ENCODE data around the gene KCNQ5.

Gene KCNQ5

DNA sequence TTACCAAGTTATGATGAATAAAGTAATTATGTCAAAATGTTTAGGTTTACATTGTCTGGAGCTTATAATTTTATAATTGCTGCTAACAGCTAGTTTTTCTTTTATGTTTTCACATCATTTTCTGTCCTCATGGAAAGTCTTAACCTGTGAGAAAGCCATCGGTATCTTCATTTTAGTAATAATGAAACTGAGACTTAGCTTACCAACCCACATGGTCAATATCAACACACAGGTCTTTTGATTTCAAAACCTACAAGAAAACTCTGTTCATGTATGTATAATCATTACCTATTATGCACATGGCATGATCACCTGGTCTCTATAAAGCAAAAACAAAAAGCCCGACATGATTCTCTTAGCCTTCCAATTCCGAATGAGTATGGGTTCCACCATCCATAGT lies 61.9 kb downstream of the KCNQ5 start:
- no peak for DNase-seq

DNA sequence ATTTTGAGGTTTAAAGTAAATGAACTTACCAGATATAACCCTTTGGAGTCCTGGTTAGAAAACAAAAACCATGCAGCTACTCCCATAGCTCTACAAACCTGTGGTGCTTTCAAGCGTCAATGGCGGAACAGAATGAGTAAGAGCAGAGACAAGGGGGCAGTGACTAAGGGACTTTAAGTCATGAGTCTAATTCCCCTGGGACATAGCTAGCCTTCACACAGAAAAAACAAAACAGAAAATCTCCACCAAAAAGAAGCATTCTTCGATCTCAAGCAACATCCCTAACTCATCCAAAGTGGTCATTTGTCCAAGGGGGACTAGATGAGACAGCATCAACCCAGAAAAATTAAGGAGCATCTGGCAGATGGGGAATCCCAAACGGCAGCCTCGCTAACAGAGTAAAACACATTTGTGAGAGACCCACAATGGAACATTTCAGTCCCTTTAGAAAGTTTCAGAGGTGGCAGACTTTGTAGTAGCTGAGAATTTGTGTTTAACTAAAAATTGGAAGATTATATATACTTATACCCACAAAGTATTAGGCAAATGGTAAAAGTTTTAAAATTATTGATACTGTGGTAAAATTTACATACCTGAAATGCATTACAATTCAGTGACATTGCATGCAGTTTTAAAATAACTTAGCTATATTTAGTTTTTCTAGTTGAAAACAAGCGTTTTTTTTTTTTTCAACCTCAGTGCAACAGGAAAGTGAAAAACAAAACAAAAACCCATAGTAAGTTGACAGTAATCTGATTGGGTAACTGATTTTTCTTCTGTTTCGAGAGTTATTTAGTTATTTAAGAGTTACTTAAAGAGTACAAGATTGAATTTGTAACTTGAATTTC lies 67.5 kb downstream of the KCNQ5 start:
- no peak for DNase-seq

DNA sequence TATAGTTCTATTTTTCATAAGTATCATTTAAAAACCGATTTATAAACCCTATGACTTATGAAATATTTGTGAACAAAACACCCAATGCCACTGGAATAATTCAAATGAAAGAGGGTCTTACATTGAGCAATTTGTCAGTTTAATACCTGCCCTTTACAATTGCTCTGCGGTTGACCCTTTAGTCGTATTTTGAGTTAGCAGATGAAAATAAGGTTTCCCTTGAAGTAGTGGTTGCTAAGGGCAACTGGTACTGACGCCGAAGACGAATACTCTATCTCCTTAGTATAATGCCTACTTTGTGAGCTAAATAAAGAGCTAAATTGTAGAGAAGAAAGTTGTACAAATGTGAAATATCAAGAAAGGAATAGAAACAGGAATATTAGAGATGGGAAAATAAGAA lies 69.4 kb downstream of the KCNQ5 start:
- DNase-seq = no peak

DNA sequence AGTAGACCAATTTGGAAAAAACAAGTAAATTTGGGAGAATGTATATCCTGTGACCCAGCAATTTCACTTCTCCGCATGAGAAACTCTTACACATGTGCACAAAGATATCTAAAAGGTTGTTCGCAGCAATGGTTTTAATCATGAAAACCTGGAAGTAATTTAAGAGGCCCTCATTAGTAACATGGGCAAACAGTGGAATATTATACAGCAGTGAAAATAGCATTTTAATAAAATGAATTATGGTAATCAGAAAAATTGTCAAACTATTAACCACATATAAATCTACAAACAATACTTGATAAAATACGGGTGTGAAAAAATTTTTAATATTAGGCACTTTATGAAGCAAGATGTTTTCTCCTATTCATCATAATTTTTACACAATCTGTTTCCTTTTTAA lies 74.2 kb downstream of the KCNQ5 start:
- no peak for DNase-seq

DNA sequence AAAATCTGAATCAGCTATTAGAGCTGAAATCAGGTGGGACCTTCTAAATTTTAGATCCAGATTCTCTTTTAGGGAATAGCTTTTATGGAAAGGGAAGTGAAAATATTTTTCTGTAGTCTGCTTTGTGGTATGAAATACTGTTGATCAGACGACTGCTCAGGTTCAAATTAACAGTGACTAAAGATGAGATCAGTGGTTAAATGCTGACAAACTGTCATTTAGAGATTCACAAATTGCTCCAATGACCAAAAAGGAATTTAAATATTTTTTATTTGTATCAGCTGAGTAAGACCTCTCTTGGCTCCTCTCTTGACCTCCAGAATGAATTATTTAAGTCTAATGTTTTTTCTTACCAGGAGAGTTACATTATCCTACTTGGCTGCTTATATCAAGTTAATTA lies 77.3 kb downstream of the KCNQ5 start:
- DNase-seq = no peak

DNA sequence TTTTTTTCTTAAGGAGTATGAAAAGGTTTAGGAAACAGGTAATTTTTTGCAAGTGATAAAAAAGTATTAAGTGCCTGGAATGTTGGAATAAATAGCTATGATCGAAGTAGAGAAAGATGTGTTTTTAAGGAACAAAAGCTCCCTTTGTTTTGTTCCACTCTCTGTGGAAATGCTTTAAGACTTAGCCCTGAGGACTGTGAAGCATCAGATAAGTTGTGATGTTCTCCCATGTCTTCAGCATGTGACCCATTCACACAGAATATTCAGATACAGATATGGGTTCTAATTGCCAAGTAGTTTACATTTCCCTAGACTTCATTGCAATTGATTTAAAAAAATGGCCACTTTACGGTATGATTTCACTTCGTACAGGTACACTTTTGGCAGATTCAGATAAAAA lies 80.6 kb downstream of the KCNQ5 start:
- no peak for DNase-seq

DNA sequence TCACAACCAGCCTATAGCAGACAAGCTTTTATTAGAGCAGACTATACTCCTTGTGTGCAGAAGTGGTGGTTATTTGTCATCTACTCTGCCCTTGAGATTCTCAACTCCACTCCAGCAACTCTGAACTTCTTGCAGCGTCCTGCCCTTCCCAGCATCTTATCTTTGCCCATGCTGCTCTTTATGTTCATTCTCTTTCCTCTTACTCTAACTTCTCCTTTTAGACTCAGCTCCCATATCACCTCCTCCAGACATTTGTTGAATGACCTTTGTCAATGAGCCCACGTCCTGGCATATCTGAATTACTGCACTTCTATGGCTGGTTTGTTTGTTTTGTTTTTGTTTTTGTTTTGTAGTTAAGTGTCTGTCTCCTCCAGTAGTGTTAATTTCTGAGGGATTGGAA lies 81.2 kb downstream of the KCNQ5 start:
- DNase-seq = no peak

DNA sequence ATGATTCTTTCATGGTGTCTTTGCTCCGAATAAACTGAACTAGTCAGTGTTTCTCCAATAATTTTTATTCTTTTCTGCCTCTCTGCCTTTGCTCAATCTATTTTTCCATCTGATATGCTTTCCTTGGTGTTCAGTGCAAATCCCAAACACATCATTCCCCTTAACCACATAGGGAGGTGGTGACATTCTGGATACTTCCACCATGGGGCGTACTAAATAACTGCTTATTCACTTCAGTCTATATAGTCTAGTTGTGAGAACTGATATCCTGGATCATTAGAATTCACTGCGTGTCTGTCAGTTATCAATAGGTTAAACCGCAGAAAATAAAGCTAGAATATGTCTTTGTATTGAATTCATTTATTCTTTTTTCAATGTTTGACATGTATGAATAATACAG lies 83.1 kb downstream of the KCNQ5 start:
- no peak for DNase-seq

DNA sequence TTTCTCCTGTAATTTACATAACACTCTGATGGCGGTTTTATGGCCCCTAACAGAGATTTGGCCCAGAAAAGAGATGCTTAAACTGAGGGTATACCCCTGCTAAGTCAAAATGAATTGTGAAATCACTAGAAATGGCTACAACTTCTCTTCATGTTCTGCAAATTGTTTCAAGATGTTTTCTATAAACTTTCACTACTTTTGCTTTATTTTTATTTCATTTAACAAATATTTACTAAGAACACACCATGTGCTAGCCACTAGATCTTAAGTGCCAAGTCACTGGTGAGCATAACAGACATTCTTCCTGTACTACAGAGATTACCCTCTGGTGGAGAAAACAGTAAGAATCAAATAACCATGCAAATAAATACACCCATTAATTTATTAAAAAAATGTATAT lies 87.6 kb downstream of the KCNQ5 start:
- no peak for DNase-seq

DNA sequence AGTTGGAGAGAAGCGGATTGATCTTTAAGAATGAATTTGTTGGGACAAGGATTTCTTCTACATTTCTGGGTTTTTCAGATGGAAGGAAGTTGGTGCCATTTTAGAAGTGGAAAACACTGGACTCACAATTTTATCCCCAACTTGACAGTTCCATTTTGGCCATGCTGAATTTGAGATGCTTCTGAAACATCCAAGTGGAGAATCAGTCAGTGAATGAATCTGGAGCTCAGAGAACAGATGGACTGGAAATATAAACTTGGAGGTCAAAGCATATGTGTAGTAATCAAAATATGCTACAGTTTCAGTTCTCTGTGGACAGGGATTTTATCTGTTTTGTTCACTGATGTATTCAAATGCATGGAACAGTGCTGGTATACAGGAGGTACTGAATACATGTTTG lies 89.9 kb downstream of the KCNQ5 start:
- DNase-seq = no peak

DNA sequence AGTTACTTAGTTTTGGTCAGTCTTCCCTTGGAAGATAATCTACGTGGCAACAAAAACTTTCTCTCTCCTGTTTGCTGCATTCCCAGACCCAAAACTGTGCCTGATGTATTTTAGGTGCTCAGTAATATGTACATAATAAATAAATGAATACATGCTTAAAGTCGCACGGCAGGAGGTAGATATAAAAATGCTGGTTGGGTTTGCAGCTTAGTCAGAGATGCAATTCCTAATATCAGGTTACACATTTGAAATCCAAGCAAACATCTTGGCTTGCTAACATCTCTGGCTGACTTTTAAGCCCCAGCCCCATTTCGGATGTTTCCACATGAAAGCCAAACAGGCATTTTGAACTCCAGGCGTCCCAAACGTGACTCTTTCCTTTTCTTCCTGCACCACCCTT lies 91.0 kb downstream of the KCNQ5 start:
- DNase-seq = no peak

DNA sequence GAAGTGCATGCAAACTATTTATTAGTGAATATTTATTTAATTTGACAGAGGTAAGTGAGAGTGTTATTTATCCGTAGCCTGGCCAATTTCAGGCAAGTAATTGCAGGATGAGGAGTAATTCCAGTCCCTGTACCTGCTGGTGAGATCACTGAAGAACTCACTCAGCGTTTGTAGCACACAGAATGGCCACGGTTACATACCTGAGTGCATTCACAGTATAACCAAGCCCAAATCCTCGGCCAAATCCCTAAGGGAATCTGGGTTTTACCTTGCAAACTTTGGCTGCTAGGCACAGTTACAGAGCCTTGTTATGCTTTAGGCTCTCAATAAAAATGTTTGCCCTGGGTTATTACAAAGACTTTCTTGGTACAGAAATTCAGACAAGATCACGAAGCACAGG lies 93.3 kb downstream of the KCNQ5 start:
- DNase-seq = no peak

DNA sequence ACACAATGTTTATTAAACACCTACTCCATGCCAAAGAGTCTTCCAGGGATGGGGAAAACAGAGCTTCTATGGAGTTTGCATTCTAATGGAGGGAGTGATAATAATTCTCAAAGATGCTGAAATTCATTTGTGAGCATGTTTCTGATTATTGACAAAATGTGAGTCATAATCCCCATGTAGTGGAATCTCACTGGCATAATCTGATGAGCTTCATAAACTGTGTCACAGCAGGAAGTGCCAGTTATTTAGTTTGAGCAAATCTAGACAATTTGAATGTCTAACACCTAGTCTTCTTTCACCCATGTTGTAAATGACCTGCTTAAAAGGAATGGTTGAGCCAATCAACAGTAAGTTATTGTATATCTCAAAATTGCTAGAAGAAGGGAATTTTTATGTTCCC lies 95.1 kb downstream of the KCNQ5 start:
- DNase-seq = no peak

DNA sequence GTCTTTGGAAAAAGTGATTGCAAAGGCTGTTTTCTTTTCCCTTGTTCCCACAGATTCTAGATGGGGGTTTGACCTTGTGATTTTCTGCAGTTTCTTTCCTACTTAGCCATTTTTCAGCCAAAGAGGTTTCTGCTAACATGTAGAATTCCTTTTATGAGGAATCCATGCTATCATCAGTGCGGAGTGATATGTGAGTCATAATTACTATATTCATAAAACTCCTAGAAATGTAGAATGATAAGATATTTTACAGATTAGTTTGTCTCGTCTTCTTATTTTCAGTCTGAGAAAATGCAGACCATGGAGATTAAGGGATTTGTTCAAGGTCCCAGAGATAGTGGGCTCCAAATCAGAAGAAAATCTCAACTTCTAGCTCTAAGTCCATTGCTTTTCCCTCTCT lies 98.6 kb downstream of the KCNQ5 start:
- no peak for DNase-seq

DNA sequence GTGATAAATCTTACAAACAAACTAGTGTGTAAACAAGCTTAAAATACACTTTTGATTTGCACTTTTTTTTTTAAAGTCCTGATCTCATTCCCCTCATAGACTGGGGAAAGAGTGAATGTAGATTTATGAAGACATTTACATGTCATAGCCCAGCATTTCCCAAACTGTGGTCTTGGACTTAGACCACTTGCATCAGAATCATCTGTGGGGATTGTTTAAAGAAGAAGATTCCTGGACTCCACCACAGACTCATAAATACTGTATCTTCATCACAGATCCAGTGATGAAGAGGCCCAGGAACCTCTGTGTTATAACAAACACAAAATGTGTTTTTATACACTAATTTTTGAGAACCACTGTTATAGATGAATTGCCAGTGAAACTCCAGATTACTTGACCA lies 99.5 kb downstream of the KCNQ5 start:
- DNase-seq = no peak

DNA sequence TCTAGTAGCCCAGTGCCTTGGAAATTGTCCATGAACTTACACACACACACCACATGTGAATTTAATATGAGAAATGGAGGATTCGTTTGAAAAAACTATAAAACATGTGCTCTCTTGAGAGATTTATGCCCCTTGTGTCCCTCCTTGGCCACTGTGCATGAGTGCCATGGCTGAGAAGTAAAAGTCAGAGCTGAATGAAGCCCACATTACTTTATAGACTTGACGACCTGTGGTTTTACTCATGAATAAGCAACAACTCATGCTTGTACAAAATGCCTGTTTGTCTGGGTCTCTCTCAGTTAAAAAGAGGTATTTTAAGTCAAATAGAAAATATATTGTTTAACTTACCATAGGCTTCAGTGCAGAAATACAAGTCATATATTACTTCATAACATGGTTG lies 102.7 kb downstream of the KCNQ5 start:
- no peak for DNase-seq

DNA sequence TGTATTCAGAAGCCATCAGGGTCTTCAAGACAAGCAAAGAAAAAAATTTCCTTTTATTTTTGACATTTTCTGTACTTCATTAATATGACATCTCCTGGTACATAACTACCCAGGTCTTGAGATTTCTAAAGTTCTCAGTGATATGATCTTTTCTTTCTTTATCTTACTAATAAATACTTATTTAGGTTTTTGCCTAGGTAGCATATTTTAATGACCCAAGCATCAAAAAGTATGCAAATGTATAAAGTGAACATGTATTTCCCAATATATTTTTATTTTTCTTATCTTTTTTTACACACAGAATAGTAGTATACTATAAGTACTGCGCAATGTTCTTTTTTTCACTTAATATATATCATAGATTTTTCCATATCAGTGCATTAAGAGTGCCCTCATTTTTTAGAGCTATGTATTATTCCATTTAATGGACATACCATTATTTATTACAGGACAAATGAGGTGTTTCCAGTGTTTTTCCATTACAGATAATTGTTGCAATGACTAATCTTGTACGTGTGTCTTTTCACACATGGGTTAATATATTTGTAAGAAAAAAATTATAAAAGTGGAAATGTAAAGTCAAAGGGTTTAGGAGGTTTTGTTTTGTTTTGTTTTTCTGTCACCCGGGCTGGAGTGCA lies 107.0 kb downstream of the KCNQ5 start:
- no peak for DNase-seq

DNA sequence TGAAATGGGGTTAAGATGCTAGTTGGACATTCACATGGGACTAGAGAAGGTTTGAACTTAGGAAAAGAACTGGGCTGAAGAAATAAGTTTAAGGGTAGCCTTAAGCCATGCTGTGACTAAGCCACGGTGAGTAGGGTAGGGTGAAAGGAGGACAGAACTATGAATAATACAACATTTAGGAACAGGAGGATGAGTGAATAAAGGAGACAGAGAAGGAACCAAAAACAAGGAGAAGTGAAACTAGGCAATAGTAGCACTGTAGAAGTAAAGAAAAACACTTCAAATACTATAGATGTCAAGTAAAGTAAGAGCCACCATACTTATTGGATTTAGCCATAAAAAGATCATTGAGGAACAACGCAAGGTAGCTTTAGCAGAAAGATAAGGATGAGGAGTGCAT lies 111.2 kb downstream of the KCNQ5 start:
- no peak for DNase-seq

DNA sequence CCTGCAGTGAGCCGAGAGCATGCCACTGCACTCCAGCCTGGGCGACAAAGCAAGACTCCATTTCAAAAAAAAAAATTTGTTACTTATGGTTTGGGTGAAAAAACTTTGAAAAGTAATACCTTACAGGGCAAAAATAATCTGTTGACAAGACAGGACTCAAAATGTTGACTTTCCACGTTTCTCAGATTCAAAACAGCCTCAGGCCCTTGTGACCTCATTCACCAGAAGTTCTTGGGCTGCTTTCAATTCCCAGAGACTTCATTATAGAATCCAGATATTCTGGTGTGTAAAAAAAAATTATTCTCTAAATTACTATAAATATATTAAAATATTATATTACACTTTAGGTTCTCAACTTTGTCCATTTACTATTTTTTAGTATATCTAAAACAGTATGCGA lies 116.2 kb downstream of the KCNQ5 start:
- no peak for DNase-seq

DNA sequence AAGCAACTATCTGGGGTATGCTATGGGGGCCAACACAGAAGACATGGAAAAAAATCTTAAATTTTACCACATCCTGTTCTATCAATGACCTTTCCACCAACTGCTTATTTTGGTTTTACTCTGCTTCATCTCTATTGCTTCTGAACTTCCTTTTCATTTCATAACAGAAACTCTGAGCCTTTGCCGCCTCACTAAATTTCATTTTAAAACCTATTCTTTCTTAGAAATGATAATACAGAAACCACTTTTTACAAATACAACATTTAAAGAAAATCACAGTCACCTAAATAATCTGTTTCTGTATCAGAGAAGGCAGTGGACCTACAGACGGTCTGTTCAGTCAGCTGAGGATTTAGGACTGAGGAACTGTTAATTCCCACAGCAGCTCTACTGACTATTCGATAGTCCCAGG lies 117.5 kb downstream of the KCNQ5 start:
- DNase-seq = no peak

DNA sequence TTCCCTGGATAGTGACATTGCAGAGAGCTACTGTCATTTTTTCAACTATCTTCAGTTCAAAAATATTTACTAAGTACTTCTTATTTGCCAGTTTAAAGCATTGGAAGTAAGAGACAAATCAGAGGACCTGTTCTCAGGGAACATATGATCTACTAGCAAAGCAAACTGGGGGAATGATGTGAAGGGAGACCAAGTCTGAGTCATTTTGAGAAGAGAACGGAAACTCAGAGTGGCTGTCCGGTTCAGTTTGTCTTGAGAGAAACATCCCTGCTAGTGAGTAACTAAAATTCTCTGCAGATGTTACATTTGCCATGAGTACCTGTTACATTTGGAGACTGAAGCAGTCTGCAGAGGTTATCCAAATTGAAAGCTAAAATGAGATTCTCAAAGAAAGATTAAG lies 118.3 kb downstream of the KCNQ5 start:
- DNase-seq = no peak

DNA sequence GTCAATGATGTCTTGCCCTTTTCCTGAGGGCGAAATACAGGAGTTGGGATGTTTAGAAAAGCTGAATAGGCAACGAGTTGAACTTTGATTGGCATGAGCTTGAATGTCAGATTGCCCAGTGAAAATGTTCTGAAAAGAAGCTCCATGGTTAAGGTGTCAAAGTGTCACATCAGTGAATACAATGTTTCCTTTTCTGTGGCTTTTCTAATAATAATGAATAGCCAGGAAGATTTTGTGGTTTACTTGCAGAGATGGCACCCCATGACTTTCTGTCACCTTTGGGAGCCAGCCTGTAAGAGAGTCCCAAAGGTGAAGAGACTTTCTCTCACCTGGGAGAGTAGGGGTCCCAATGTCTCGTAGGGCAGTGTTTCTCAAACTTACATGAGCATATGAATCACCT lies 119.2 kb downstream of the KCNQ5 start:
- DNase-seq = no peak

DNA sequence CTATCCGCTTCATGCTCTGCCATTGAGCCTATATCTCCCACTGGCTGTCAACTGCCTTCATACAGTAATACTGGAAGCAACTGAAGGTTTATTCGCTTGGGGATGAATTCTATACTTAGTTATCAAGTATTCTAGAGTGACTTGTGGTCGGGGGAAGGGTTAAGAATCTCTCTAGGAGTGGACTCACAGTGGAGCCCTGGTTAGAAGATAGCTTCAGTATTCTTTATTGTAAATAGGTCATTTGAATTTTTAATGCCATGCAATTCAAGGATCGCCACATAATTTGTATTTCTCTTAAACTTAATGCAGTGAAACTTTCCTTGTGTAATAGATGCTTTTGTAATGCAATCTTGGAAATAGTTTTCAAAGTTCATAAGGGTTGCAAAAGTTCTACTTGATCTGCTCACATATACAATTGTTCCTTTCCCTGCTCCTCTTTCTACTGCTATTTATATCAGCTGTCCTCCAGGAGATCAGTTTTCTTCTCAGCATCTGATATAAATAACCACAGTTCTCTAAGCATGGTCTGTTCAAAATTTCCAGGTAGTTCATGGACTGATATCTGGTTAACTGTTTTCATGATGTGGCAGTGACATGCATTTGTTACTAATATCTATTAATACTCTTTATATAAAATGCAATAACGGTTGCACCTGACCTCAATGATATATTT lies 120.3 kb downstream of the KCNQ5 start:
- DNase-seq = no peak

DNA sequence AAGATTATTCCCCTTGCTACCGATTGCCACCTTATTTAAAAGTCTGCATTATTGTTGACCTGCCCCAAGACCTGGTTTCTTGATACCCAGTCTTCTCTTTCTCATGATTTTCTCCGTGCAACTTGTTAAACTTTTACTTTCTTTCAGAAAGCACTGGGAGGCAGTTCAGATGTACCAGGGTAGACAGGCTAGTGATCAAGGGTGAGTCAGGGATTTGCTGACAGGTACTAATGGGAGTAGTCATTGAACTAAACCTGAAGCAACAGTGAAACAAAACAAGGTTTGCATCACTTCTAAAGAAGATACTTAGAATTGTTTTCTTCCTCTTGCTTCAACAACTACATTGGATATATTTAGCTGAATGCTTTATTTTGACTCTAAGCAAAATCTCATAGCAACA lies 124.4 kb downstream of the KCNQ5 start:
- DNase-seq = no peak
